Thyroid gland (tissue), 4 donors: Measurements from ENCODE around the gene CTSV.
"Not testable (repeated sequence)": the region's sequence is repeated elsewhere in the genome, so short reads cannot be mapped to it uniquely, and the experiment has no call there.

Experiments
- CTCF ChIP-seq, 6 experiments: fragments of 200-600 bp in 3 of 6; fragments of 450-650 bp in 3 of 6; sonication (generic) in 3 of 6; IDR thresholded peaks; one replicate each; pipeline ENCODE4 v1.5.1; 2016 to 2019; ENCODE audit warnings: antibody characterized with exemption in 6 of 6, mild to moderate bottlenecking in 2 of 6, inconsistent platforms in 1 of 6, moderate library complexity in 1 of 6
- POLR2A ChIP-seq, 2 donors: fragments of 450-650 bp; IDR thresholded peaks; one replicate each; pipeline ENCODE4 v1.6.1; 2017; ENCODE audit warnings: antibody characterized with exemption in 2 of 2, mild to moderate bottlenecking in 2 of 2, moderate library complexity in 1 of 2

- not testable (repeated sequence) for TF ChIP-seq CTCF, POLR2A (IDR thresholded peaks at IDR 0.05)
Observed at GRCh38 chr9:96989747-96990318, 49.1 kb downstream of the CTSV start.
